ENCODE results near the gene GJA3.
"Not testable (repeated sequence)": the region's sequence is repeated elsewhere in the genome, so short reads cannot be mapped to it uniquely, and the experiment has no call there.

The GJA3 gene

DNA sequence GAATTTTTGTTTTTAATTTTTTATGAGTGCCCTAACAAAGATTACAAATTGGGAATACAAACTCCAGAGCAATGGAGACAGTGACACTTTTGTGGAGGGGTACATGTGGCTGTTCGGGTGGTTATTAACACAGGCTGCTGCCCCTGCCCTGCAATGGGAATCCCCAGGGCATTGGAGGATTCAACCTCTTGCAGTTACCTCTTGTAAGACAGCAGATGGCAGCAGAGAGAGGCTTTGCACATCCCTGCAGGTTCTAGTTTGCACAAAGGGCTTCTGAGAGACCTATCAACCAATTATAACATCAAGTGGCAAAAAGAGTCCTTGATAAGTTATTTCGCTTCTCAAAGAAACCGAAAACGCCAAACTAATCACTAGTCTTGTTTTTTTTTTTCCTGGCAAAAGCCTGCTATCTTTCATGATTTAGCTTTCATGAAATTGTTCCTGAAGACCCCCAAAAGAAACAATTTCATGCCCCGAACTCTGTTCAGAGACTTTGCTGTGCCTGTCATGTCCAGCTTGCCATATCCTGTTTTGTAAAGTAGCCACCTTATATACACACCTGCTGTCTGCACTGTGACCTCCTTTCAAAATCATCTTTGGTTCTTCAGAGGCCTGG is 21.5 kb upstream of the GJA3 start:
- no peak for DNase-seq

DNA sequence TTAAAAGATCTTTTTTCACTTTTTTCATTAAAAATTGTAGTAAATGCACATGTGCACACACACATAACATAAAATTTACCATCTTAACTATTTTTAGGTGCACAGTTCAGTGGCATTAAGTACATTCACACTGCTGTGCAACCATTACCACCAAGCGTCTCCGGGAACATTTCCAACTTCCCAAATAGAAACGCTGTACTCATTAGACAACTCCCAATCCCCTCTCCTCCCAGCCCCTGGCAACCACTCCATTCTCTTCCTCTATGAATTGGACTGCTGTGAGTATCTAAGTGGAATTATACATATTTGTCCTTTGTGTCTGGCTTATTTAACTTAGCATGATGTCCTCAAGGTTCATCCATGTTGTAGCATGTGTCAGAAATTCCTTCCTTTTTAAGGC is 20.3 kb upstream of the GJA3 start:
- DNase-seq = no peak

DNA sequence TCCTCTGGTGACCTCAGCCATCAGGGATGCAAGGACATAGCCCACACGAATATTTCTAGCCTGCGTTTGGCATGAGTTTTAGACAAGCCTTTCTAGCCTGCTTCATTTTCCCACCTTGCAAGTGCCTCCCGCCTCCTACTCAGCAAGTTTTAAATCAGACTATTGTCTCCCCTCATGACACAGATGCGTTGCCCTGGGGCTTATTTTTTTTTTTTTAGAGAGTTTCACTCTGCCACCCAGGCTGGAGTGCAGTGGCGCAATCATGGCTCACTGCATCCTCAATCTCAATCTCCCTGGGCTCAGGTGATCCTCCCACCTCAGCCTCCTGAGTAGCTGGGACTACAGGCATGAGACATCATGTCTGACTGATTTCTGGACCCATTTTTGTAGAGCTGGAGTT is 17.3 kb upstream of the GJA3 start:
- DNase-seq = no peak

DNA sequence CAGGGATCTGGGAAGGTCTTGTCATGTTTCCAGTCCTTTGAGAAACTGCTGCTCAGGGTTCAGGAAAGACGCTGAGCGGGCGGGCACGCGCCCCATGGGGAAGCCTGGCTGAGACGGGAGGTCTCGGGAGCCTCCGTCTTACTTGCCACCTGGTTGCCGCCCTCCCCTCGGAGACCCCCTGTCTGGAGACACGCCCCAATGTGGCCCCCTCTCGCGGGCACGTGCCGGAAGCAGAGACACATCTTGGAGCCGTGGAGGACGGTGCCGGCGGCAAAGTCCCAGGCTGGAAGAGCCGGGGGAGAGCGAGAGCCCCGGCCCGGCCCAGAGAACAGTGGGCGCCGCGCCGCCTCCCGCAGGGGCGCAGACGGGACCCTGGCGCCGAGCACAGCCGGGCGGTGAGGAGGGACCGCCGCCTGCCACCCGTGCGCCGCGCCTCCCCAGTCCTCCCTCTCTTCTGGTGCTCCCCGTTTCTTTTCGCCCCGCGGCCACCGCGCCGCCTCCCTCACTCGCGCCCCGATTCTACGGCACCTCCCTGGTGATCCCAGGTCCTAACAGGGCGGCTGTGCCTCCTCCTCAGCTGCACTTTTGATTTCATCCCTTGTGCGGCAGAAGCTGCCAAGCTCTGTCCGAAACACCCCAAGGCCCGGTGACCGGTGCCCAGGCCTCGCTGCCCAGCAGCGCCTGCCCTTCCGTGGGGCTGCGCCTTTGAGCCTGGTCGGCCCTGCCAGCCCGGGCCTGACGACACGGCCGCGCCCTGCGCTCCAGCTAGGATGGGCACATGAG is 16.4 kb upstream of the GJA3 start:
- no peak for DNase-seq

DNA sequence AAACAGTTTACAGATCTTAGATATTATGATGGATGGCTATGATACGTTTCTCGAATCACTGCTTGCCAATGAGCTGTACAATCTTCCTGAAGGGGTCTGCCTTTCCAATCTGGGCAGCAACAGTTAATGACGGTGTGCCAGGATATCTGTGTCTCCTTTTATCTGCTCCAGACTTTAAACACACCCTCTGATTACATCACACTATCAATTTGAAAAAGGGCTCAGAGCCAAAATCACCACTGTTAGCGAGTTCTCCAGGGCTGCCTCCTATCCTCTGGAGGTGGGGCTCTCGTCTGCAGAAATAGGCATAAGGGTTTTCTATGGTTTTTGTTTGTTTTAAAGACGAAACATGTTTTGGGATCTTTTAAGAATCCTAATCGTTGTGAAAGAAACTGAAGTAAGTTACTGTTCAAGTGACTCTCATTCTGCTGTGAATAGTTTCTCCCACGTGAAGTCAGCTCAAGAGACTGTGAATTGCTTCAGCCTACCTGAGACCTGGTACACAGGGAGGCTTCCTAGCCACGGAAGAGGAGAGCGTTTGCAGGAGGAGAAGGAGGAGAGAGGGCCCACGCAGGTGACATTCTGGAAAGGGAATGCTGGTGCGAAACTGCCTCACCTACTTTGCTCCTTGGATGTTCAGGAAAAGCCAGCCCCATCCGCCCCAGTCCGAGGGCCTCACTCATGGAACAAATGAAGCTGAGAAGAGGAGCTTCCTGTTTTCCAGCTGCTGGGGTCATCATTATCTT is 15.2 kb upstream of the GJA3 start:
- DNase-seq = no peak

DNA sequence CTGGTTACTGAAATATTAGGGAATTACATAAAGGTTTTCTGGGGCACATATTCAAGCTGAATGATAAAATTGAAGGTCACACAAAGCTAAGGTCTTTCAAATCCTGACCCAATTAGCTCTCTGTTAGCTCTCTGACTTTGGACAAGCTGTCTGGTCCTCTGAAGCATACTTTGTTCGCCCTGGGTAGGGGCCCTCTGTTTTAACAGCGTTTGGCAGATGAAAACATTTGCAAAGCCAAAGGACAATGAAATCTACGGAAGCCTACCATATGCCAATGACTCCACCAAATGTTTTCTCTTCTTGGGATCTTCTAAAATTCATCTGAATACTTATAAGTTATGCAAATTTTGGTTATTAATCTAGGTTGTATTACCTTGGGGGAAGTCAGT is 14.5 kb upstream of the GJA3 start:
- no peak for DNase-seq

DNA sequence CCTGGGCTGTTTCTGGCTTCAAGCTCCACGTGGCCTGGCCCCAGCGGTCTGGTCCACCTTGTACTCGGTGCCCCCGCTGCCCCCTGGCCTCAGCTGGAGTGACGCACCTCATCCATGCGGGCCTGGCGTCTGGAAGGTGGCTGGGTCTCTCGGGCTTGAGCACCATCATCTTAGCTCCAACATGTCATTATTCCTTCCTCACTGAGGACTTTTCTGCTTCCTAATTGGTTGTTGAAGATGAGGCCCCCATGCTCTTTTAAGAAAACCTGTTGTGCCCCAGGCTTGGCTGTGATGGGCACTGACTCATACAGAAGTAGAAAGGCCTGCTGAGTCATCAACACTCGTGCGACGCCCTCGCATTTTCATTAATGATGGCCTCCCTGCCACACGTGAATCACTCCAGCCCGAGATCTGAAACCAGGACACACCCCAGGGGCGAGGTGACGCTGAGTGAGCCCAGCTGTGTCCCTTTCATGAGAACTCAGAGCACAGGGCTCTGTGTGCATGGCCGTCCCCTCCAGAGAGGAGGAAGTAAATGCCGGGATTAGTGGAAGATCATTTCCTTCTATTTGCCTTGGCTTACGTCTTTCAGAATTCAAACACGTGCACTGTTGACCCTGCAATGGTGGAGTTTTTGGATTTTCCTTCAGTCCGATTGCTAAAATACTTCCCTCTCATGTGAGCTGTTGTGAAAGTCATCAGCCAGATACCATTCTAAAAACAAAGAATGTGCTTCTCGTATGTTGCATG is 14.0 kb upstream of the GJA3 start:
- no peak for DNase-seq

DNA sequence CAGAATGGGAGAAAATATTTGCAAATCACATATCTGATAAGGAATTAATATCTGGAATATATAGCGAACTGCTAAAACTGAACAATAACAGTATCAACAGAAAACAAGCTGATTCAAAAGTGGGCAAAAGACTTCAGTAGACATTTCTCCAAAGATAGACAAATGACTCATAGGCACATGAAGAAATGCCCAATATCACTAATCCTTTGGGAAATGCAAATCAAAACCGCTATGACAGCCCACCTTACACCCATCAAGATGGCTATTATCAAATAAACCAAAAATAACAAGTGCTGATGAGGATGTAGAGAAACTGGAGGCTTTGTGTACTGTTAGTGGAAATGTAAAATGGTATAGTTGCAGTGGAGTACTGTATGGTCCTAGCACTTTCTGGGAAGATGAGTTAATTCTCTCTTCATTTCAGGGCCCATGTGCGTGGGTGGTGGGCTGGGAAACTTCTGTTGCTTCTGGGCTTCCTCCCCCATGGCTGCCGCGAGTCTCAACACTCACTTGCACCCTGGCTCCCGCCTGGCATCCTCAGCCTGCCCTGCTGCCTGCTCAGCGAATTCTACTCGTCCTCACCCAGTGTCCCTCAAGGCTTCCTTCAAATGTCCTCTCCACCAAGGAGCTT is 12.4 kb upstream of the GJA3 start:
- no peak for DNase-seq

DNA sequence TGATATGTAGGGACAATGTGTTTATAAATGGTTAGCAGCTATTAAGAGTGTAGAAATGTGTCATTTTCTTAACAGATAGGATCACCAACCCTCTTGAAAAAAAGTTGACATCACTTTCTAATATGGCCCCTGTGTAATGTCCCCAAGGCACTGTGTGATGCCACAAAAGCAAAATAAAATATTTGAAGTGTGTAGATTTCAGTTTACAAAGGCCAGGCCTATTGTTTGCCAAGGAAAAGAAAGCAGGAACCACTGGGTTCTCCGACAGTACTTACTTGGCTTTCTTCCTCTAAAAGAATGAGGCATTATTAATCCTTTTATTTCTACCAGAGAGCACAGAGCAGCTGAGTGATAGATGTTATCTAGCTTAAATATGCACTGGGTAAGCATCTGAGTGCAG is 10.5 kb upstream of the GJA3 start:
- DNase-seq = no peak

DNA sequence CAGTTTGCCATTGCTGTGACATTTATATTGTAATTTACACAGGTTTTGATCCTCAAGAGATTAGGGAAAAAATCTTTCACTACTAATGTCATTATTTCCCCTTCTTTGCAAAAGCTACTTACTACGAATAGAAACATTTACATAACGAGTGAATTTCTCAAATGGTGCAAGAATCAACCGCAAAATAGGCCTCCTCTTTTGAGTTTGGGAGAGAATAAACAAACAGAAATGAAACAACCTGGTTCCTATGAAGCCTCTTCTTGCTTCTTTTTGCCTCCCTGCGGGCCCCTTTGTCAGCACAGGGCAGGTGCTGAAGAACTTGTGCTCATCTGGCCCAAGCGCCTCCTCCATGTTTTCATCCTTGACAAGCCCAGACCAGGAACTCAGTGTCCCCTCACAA is 10.1 kb upstream of the GJA3 start:
- no peak for DNase-seq

DNA sequence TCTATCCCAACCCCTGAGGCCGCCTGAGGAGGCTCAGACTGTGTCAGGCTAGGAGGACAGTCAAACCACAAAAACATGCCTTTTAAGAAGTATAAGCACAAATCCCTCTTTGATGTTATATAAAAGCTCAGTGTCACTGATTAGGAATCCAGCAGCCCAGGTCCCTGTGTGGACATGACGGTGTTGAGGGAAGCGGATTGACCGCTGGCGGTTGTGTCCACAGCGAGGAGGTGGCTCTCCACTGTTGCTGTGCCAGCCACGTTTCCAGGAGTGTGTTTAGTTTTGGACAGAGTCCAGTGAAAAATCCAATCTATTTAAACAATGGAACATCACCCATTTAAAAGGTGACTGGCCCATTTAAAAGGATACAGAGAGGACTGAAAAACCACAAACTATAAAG is 7.5 kb upstream of the GJA3 start:
- DNase-seq = no peak

DNA sequence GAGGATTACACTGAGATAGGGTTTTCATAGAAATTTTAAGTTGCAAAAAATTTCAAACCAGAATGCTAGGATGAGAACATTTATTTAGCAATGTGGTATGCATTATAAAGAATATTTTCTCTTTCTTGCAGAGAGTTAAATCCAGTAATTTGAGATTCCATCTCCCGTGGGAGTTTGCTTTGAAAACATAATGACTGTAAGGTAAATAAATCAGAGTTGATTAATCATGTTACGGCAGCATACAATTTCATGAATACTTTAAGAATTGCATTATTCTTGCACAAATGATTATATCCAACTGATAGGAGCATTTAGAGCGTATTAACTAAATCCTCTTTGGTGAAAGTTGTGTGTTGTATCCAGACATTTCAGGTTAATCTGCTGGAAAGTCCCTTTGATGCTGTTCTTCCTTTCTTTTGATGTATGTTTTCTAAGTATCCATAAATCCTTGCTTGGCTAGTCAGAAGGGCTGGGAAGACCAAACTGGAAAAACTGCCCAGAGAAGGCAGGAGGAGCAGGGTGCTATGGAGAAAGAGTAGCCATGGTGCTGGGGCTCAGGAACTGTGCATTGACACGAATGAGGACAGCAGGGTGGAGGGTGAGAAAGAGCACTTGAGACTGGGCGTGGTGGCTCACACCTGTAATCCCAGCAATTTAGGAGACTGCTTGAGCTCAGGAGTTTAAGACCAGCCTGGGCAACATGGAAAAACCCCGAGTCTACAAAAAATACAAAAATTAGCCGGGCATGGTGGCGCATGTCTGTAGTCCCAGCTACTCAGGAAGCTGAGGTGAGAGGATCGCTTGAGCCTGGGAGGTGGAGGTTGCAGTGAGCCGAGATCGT is 4.8 kb upstream of the GJA3 start:
- no peak for DNase-seq

DNA sequence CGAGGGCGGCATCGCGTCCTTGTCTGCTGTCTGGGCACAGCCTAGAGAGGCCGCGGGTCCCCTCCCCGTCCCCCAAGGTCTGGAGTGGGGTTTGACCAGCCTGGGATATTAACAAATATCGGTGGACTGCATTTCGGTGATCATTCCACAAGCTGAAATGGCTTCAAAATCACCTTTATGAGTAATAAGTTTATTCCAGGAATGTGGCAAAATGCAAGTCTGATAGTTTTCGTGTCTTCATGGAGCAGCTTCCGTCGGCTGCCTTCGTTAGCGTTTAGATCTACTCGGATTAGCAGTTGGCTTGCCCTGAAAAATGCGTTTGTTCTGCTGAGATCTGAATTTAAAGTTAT is 1.1 kb upstream of the GJA3 start:
- DNase-seq = no peak

DNA sequence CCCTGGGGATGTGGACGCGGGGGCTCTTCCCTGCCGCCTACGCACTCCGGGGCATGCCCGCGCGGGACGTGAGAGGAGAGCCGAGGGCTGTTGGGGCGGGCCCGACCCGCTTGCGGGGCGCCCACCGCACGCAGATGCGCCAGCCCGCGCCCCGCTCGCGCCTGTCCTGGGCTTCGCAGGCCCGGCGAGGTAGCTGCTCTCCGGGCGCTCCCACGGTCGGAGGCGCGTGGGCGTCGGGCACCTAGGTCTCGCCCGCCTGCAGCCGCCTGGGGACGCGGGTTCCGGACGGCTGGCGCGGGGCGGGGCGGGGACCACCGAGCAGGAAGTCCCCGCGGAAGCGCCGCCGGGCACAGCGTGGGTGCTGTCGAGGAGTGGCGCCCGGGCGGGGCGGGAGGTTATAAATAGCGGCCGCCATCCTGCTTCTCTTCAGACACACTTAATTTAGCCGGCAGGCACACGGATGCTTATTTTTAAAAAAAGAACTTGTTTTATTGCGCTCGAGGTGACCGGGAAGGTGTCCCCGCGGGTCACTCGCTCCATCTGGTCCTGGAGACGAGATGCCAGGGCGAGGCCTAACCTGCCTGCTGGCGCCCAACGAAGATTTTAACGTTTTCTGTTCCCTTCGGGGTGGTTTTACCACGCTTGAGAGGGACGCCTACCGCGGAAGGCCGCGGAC is 561 bp upstream of the GJA3 start:
- peak; percentile 26 for DNase-seq

DNA sequence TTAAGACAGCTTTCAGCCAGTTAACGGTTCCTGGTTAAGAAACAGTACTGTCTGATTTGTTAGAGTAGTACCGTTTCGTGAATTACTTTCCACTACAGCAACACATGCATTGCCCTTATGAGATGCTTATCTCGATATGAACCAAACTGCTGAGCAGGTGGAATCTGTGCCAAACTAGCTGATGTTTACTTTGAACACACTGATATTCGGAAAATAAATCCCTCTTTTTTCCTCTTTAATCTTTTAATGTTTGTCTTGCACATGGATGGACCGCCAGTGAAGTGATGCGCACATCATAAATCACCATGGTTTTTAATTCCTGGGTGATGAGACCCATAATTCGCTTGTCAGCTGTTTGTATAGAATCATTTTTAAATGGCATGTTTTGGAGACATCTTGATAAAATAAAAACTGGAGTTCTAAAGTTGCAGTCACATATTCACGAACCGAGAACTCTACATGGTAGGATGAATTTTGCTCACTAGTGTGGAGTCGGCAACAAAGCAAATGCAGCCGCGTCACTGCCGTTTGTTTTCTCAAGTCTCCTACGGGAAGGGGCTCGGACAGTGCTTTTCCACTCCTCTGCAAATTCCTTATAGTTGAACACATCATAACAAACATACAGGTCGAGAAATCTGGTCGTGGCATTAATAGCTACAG is 1.1 kb downstream of the GJA3 start:
- no peak for DNase-seq

DNA sequence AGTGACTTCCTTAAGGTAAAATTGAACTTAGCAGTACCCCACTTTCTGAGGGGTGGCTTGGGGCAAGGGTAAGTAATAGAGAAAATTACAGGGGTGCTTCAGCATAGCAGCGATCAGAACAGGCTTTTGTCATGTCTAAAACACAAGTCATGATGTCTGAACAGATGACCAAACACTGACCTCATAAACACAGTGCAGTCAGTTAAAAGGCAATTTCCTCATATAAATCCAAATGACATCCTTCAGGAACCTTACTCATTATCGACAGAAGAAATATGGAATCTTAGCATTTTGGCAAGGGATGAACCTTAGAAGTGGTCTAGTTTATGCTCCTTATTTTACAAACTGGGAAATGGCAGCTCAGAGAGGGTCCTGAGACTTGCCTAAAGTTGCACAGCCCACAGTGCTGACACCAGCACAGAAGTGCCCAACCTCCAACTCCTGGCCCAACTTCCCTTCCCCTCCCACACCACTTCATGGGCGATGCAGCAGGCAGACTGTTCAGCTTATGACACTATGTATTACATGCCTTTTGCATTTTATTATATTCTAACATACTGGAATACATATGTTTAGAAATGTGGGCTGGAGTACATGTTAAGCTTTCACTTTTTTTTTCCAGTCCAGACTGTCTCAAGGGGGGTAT is 3.6 kb downstream of the GJA3 start:
- no peak for DNase-seq

DNA sequence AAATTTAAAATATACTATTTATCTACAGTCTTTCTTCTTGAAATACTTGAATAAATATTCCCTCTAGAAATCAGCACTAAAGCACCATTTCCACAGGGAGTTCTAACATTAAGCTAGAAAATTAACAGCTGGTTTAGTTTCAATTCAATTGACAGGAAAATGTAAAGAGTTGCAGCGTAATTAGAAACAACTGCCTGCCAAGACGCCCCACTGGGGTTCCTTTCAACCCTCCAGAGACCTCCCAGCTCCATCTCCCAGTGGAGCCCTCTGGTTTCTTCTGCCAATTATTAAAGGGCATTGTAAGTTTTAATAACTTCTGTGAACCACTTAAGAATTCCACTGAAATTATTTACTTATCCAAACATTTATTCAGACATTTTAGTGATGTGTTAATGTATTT is 4.2 kb downstream of the GJA3 start:
- no peak for DNase-seq

DNA sequence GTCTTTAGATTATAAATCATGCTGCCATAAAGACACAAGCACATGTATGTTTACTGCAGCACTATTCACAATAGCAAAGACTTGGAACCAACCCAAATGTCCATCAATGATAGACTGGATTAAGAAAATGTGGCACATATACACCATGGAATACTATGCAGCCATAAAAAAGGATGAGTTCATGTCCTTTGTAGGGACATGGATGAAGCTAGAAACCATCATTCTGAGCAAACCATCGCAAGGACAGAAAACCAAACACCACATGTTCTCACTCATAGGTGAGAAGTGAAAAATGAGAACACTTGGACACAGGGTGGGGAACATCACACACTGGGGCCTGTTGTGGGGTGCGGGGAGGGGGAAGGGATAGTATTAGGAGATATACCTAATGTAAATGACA is 7.6 kb downstream of the GJA3 start:
- DNase-seq = not testable (repeated sequence)

DNA sequence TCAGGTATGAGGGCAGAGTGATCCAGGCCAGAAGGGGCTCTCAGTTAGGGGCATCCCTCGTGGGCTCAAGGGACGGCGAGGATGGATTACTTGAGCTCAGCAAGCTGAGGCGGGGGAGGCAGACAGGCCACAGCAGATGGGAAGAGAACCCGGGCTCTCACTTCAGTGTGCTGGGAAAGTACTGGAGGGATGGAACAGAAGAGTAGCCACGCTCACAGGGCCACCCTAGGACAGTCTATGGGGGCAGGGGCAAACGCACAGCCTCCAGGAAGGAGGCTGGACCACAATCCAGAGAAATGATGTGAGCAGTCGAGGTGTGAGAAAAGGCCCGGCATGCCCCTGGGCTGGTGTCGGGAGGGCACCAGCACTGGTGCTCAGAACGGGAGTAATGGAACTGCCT is 9.2 kb downstream of the GJA3 start:
- no peak for DNase-seq

DNA sequence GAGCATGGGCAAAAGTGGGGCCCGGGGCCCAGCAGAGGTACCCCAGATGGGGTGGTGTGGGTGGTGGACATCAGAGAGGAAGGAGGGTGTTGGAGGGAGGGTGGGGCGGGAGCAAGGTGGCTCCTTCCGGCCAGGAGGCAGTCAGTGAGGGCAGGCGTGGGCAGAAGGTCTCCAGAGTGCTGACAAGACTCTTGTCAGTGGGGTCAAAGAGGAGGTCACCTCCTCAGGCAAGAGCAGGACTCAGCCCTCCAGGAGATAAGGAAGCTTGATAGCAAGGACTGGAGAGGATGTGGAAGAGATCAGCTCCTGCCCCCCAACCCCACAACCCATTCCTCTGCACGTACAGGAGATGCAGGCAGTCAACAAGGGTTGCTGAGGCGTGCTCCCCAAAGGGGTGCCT is 9.8 kb downstream of the GJA3 start:
- no peak for DNase-seq
